KG1 (cell line): Measurements from ENCODE around the gene AGBL1.

Experiments used
- DNase-seq: peaks from one replicate; lab custom pipeline; 2025; lab: John Stamatoyannopoulos, UW

Gene AGBL1

GRCh38 chr15:86647810-86648440 lies 568.3 kb downstream of the AGBL1 start:
- no peak for DNase-seq

DNA sequence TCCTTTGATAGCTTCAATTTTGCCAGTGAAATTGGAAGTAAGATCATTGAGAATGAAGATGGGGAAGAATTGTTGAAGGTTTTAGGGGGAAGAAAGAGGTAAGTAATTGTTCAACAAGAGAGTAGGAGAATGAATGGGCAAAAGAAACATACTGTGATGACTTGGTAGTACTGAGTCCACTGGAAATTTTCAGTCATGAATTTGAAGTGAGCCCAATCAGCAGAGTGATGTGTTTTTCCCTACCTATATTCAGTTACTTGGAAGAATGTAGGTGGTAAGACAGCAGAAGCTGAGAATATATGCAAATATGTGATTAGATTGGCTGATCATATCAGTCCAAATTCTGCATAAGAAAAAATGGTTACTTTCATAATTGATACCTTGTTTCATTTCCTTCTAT lies 569.6 kb downstream of the AGBL1 start:
- DNase-seq: no peak

GRCh38 chr15:86650094-86650493 lies 570.4 kb downstream of the AGBL1 start:
- DNase-seq: no peak

- no peak for DNase-seq
Measured at GRCh38 chr15:86653344-86654197, 573.9 kb downstream of the AGBL1 start.

- no peak for DNase-seq
Measured at GRCh38 chr15:86654501-86654900, 574.8 kb downstream of the AGBL1 start.

DNA sequence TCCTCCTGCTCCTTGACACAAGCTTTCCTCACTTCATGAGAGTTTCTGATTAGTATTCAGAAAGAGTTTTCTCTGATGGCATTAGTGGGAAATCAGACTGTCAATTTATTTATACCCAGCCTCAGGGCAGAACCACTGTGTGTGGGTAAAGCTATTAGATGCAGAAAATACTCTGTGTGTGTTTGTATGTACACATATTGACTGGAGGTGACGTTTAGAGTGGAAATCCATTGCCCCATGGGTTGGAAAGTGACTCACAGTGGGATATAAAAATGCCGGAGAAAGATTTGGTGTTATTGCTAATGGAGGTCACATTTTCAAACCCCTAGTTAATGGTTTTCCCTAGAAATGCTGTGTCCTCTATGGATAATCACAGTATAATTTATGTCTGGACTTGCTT lies 577.6 kb downstream of the AGBL1 start:
- no peak for DNase-seq

GRCh38 chr15:86659724-86660411 lies 580.2 kb downstream of the AGBL1 start:
- no peak for DNase-seq

- no peak for DNase-seq
Measured at GRCh38 chr15:86661580-86661979, 581.9 kb downstream of the AGBL1 start.

DNA sequence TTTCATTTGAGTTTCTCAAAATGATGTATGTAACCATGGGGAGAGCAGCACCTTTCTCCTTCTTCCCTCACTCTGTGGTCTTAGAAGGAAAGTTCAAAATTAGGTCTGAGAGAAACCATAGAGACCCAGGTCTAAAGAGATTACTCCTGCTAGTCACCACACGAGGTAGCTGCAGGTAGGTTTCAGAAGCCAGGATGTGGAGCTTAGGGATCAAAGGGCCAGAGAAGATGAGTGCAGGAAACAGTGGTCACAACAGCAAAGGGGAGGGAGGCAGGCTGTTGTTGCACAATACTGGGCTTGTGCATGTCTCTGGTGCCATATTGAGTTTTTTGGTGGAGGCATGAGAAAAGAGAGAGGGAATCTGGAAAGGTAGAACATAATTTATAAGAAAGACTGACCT lies 583.6 kb downstream of the AGBL1 start:
- no peak for DNase-seq

DNA sequence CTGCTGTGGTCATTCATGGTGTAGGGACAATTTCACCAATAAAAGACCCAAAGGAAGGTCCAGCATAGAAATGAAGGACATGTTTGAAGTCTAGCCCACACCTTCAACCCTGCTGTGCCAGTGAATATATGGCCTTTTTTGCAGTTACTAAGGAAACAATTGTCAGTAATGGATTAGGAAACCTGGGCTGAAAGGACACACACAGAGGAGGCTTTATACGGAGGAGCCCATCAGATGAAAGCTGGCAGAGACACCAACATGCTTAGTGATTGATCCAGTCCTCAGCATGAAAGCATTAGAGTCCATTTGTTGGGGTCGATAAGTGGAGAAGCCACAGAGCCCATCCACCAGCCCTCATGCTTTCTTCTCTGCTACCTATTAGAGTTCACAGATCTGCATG lies 584.3 kb downstream of the AGBL1 start:
- no peak for DNase-seq

GRCh38 chr15:86664581-86664980 lies 584.9 kb downstream of the AGBL1 start:
- DNase-seq: no peak

DNA sequence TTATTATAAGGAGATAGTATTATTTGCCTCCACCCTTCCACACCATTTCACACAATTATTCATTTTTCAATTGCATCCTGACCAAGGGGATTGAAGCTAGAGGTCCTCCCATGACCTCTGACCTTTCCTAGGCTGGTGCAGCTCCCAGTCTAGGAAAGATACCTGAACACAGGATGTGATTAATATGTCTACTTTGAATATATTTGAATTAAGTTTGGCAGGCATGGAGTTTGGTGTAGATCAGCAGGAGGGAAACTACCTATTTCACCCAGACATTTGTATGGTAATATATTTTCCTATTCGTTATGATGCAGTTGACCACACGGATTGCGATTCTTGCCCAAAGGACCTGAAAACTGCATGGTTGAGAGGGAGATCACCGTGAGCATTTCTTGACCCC lies 596.3 kb downstream of the AGBL1 start:
- no peak for DNase-seq

DNA sequence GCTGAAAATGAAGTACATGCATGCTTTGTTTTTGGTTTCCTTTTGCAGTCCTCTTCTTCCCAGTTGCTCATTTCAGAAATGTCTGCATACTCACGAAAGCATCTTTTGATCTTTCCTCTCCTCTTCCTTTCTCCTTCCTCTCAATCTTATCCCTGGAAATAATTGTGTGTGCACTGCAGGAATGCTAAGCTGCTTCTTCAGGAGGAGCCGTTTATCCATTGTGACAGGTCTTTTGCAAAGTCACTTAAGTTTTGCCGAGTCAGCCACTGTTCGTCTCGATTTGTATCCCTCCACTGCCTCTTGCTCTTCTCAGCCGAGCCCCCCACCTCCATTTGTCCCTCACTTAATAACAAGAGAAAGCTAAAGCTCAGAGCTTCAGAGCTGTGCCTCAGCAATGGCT lies 597.6 kb downstream of the AGBL1 start:
- no peak for DNase-seq

- DNase-seq: no peak
Measured at GRCh38 chr15:86685263-86685662, 605.6 kb downstream of the AGBL1 start.

DNA sequence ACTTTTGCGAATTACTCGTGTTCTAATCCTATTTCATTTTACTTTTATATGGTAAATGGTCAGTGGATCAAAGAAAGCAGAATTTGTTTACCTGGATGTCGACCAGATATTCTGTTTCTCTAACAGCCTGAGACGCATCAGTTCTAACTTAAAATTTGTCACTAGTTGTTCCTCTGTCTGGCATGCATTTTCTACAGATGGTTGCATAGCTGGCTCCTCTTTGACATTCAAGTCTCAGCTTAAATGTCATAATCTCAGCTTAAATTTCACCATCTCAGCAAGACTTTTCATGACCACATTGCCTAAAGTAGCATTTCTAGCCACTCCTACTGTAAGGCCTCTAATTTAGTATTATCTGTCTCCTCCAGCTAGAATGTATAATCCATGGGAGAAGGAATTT lies 609.3 kb downstream of the AGBL1 start:
- no peak for DNase-seq

- no peak for DNase-seq
Measured at GRCh38 chr15:86690566-86690965, 610.9 kb downstream of the AGBL1 start.

DNA sequence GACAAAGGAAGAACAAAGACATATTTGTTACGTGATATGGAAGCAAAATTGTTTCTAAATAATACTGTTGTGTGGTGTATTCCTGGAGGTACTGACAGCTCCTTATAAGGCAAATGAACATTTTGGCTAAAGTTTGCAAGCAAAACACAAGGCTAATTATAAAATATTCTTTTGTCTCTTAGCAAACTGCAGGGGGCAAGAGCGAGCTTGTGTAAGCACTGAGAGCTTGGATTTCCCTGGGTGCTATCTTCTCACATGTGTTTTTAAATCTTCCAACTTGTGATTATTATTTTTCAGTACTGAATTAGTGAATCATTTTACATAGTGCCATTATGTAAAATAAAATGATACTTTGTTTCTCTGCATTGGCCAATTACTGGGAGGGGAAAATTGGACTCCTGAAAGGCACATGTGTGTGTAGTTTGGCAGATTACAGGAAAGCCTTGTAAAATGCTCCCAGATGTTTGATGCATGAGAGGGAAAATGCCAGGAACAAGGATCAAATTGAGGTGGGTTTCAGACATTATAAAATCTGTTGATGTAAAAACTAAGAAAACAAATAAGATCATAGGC lies 611.5 kb downstream of the AGBL1 start:
- no peak for DNase-seq

- no peak for DNase-seq
Measured at GRCh38 chr15:86700864-86701610, 621.4 kb downstream of the AGBL1 start.

DNA sequence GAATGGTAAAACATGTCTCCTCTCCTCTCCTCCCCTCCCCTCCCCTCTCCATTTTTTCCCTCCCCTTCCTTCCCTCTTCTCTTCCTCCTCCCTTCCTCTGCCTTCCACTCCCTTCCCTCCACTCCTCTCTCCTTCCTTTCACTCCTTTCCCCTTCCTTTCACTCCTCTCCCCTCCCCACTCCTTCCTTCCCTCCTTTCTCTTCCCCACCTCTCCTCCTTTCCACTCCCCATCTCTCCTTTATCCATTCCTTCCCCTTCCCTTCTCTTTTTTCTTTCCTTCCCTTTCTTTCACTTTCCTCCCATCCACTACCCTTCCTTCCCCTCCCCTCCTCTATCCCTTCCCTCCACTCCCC lies 621.9 kb downstream of the AGBL1 start:
- DNase-seq: no peak

DNA sequence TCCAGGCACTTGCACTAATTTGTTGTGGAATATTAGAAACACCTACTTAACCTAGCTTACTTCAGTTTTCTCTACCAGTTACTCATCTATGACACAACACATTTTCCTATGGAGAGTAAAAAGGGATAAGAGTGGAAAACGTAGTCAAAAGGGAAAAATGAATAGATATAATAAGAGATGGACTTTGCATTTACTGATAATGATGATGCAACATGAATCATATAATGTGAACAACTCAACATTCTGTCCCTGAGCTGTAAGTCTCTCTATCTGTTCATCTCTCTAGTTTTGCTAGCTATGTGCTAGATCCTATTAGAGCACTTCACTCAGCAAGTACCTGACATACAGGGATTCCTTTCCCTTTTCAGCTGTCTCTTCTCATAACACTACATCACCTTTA lies 627.1 kb downstream of the AGBL1 start:
- no peak for DNase-seq

- DNase-seq: no peak
Measured at GRCh38 chr15:86711476-86711875, 631.8 kb downstream of the AGBL1 start.

- no peak for DNase-seq
Measured at GRCh38 chr15:86714241-86714640, 634.6 kb downstream of the AGBL1 start.
